ENCODE results near the gene BMS1.
"Not testable (repeated sequence)": the region's sequence is repeated elsewhere in the genome, so short reads cannot be mapped to it uniquely, and the experiment has no call there.

BMS1 gene

DNA sequence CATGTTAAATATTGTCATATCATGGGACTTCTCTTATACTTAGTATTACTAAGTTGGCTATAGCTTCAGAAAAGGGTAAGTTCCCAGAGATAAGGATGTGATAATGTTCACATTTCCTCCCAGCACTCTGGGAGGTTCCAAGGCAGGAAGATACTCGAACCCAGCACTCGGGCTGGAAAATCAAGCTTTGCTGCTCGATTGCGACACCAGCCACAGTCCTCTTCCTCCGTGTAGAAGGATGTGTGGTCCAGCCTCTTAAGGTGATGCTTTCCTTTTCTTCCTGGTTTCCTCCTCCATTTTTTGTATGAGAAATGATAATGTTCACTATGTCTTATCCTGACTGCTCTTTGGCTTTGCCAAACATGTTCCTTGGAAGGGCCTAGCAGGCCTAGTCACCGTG is 3.2 kb downstream of the BMS1 start:
- TF ChIP-seq, protein P1, sequence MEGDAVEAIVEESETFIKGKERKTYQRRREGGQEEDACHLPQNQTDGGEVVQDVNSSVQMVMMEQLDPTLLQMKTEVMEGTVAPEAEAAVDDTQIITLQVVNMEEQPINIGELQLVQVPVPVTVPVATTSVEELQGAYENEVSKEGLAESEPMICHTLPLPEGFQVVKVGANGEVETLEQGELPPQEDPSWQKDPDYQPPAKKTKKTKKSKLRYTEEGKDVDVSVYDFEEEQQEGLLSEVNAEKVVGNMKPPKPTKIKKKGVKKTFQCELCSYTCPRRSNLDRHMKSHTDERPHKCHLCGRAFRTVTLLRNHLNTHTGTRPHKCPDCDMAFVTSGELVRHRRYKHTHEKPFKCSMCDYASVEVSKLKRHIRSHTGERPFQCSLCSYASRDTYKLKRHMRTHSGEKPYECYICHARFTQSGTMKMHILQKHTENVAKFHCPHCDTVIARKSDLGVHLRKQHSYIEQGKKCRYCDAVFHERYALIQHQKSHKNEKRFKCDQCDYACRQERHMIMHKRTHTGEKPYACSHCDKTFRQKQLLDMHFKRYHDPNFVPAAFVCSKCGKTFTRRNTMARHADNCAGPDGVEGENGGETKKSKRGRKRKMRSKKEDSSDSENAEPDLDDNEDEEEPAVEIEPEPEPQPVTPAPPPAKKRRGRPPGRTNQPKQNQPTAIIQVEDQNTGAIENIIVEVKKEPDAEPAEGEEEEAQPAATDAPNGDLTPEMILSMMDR (conservative IDR thresholded peaks at IDR 0.05; ENCODE audit: low read depth, low read length) = no peak
- H3K4me3 ChIP-seq (ENCODE audit: low read length) = no peak overlapping the region
- no peak for DNase-seq (ENCODE audit: low read depth)

DNA sequence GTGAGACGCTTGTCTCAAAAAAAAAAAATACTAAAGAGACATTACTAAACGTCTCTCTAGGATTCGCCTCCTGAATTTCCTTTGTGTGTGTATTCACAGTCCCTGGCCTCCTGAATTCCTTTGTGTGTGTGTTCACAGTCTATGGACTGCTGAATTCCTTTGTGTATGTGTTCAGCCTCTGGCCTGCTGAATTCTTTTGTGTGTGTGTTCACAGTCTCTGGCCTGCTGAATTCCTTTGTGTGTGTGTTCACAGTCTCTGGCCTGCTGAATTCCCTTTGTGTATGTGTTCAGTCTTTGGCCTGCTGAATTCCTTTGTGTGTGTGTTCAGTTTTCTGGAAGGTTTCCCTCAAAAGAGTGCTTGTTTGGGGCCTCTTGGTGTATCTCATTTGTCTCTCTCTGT is 8.2 kb downstream of the BMS1 start:
- no peak overlapping the region for H3K4me3 ChIP-seq (ENCODE audit: low read length)
- DNase-seq (ENCODE audit: low read depth) = no peak
- TF ChIP-seq, protein P1 (conservative IDR thresholded peaks at IDR 0.05; ENCODE audit: low read depth, low read length) = no peak

DNA sequence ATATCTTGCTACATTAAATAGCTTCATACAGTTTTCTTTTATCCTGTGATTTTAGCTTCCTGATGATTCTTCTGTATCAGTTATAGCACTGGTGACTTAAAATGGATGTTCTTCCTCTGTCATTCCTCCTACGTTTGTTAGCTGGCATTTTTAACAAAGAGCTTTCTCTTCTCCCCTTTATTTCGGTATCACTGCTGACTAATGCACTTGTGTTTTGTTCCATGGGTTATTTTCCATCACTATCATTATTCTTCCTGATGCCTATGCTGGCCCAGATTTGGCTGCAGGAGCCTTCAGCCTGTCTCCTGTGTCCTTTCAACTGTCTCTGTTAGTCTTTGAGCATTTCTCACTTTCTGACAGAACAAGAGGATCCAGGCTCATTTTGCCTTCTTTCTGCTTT is 13.1 kb downstream of the BMS1 start:
- no peak overlapping the region for H3K4me3 ChIP-seq (ENCODE audit: low read length)
- no peak for DNase-seq (ENCODE audit: low read depth)
- TF ChIP-seq, protein P1 (conservative IDR thresholded peaks at IDR 0.05; ENCODE audit: low read depth, low read length) = no peak

DNA sequence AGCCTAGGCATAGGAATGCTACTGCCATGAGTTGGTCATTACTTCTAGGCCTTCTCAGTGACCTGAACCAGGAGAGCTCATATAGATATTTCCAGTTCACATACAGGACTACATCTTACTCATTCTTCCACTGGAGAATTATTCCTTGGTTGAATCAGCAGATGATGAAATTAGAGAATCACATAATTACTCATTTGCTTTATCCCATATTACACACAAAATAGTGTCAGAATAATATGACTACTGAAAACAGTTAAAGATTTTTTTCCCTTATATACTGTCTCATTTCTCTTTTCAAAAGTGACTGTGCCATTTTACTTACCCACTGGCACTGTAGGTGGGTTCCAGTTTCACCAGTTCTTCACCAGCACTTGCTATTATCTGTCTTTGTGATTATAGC is 18.5 kb downstream of the BMS1 start:
- H3K4me3 ChIP-seq (ENCODE audit: low read length) = no peak overlapping the region
- TF ChIP-seq, protein P1 (conservative IDR thresholded peaks at IDR 0.05; ENCODE audit: low read depth, low read length) = no peak
- no peak for DNase-seq (ENCODE audit: low read depth)

DNA sequence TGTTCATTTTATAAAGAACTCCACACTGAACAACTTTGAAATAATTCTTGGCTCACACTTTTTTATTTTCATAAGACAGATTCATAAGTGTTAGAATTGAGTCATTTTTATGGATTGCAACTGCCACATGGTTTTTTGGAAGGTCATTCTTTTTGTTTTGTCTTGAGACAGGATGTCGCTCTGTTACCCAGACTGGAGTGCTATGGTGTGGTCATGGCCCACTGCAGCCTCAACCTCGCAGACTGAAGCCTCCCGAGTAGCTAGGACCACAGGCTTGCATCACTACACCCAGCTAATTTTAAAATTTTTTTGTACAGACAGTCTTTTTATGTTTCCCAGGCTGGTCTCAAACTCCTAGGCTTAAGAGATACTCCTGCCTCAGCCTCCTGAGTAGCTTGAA is 20.3 kb downstream of the BMS1 start:
- TF ChIP-seq, protein P1 (conservative IDR thresholded peaks at IDR 0.05; ENCODE audit: low read depth, low read length) = no peak
- H3K4me3 ChIP-seq (ENCODE audit: low read length) = no peak overlapping the region
- no peak for DNase-seq (ENCODE audit: low read depth)

DNA sequence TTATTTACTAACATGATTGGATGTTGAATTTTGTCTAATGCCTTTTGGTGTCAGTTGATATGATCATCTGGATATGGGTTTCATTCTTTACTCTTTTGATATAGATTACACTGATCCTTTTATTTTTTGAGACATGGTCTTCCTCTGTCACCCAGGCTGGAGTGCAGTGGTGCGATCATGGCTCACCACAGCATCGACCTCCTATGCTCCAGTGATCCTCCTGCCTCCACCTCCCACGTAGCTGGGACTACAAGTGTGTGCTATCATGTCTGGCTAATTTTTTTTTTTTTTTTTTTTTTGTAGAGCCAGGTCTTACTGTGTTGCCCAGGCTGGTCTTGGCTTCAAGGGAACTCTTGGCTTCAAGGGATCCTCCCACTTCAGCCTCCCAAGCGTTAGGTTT is 27.1 kb downstream of the BMS1 start:
- no peak overlapping the region for H3K4me3 ChIP-seq (ENCODE audit: low read length)
- TF ChIP-seq, protein P1 (conservative IDR thresholded peaks at IDR 0.05; ENCODE audit: low read depth, low read length) = no peak
- DNase-seq (ENCODE audit: low read depth) = no peak

DNA sequence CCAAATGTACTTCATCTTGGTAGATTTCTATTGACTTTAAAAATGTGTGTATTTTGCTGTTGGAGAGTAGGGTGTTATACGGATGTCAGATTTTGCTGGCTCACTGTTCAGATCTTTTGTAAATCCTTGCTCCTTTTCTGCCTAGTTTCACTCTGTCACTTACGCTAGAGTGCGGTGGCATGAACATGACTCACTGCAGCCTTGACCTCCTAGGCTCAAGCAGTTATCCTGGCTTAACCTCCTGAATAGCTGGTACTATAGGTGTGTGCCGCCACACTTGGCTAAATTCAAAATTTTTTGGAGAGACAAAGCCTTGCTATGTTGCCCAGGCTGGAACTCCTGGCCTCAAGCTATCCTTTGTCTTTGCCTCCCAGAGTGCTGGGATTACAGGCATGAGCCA is 29.4 kb downstream of the BMS1 start:
- H3K4me3 ChIP-seq (ENCODE audit: low read length) = no peak overlapping the region
- DNase-seq (ENCODE audit: low read depth) = no peak
- TF ChIP-seq, protein P1 (conservative IDR thresholded peaks at IDR 0.05; ENCODE audit: low read depth, low read length) = no peak

DNA sequence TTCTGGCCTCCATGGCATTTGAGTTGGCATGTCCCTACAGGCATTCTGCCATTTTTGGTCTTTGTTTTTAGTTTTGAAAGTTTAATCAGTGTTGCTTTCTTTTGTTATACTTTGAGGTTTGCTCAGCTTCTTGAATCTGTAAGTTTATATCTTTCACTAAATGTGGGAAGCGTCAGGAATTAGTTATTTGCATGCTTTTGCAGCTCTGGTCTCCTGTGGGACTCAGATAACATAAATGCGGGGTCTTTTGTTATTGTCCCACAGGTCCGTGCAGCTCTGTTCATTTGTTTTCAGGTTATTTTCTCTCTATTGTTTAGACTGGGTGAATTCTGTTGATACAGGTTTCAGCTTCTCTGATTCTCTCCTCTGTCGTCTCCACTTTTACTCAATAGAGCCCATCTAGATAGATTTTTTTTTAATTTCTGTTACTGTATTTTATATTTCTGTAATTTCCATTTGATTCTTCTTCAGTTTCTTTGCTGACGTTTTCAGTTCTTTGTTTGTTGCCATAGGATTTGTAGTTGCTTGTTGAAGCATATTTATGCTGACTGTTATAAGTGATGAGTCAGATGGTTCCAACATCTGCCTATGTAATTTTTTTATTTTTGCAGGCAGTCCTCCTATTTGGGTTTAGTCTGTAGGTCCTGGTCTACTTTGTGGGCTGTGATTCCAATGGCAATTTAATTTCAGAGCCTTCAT is 31.5 kb downstream of the BMS1 start:
- DNase-seq (ENCODE audit: low read depth); H3K4me3 ChIP-seq (ENCODE audit: low read length): not testable (repeated sequence)

DNA sequence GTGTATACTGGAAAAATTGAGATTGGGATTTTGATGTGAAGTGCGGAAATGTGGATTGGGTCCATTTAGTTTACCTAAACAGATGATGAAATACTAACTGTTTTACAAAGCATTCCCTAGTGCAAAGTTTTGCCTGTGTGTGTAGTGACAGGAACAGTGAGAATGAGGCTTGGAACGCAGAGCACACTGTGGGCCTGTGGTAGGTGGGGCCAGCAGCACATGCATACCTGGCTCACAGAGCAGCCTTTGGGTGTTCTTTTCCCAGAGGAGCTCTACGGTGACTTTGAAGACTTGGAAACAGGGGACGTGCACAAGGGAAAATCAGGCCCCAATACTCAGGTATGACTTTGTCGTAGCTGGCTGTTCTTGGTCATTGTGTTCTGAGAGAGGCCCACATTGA is 33.7 kb downstream of the BMS1 start:
- H3K4me3 ChIP-seq (ENCODE audit: low read length); DNase-seq (ENCODE audit: low read depth): not testable (repeated sequence)

All from retinal pigment epithelial cell (primary cell).